H9 (cell line): ENCODE data around the gene SMYD2. TPM values are rescaled to one million over a fixed set of nuclear protein-coding genes. Genes with fewer than 3 reads are reported as not detected.

ENCODE experiments used
- DNase-seq: peaks from one replicate; pipeline ENCODE4 v3.0.0-alpha.2; 2017
- H2AFZ ChIP-seq: one replicate; pipeline ENCODE4 v1.6.1; 2013; ENCODE audit warnings: mild to moderate bottlenecking, low read length, control low read depth, moderate library complexity
- H2AK5ac ChIP-seq: 2 replicates; pipeline ENCODE4 v1.6.1; 2013; ENCODE audit warnings: low read length, control low read depth, mixed read lengths; ENCODE audit not compliant: insufficient read length
- H2BK120ac ChIP-seq: one replicate; pipeline ENCODE4 v1.6.1; 2013; ENCODE audit warnings: low read depth, mild to moderate bottlenecking, low read length, control low read depth, inconsistent platforms; ENCODE audit not compliant: poor library complexity, severe bottlenecking
- H2BK12ac ChIP-seq: 2 replicates; pipeline ENCODE4 v1.6.1; 2013; ENCODE audit warnings: low read length, control low read depth, mixed read lengths, low read depth; ENCODE audit not compliant: insufficient read length
- H2BK15ac ChIP-seq: 2 replicates; pipeline ENCODE4 v1.6.1; 2013; ENCODE audit warnings: low read depth, low read length, control low read depth
- H2BK20ac ChIP-seq: one replicate; pipeline ENCODE4 v1.6.1; 2013; ENCODE audit warnings: low read depth, mild to moderate bottlenecking, low read length, control low read depth, inconsistent platforms; ENCODE audit not compliant: poor library complexity, severe bottlenecking
- H2BK5ac ChIP-seq: 2 replicates; pipeline ENCODE4 v1.6.1; 2013; ENCODE audit warnings: low read length, control low read depth, mixed read lengths; ENCODE audit not compliant: insufficient read length
- H3K14ac ChIP-seq: 2 replicates; pipeline ENCODE4 v1.6.1; 2013; ENCODE audit warnings: low read length, control low read depth; ENCODE audit not compliant: insufficient read depth
- H3K18ac ChIP-seq: 2 replicates; pipeline ENCODE4 v1.6.1; 2013; ENCODE audit warnings: low read depth, mild to moderate bottlenecking, mixed read lengths, low read length, control low read depth; ENCODE audit not compliant: insufficient read length
- H3K23ac ChIP-seq: 2 replicates; pipeline ENCODE4 v1.6.1; 2013; ENCODE audit warnings: low read length, control low read depth, mixed read lengths, low read depth; ENCODE audit not compliant: insufficient read length
- H3K23me2 ChIP-seq: 2 replicates; pipeline ENCODE4 v1.6.1; 2013; ENCODE audit warnings: low read depth, mild to moderate bottlenecking, mixed read lengths, low read length, control low read depth; ENCODE audit not compliant: insufficient read length, poor library complexity, severe bottlenecking
- H3K27ac ChIP-seq: 2 replicates; pipeline ENCODE4 v1.5.1; 2013; ENCODE audit warnings: low read length, control low read depth, mixed read lengths, low read depth; ENCODE audit not compliant: insufficient read length
- H3K27me3 ChIP-seq: 2 replicates; pipeline ENCODE4 v1.6.1; 2013; ENCODE audit warnings: low read length, control low read depth, inconsistent platforms; ENCODE audit not compliant: insufficient read depth
- H3K4ac ChIP-seq: 2 replicates; pipeline ENCODE4 v1.6.1; 2013; ENCODE audit warnings: low read depth, mild to moderate bottlenecking, control low read depth, inconsistent platforms, low read length, moderate library complexity
- H3K4me1 ChIP-seq: 2 replicates; pipeline ENCODE4 v1.6.1; 2013; ENCODE audit warnings: low read length, control low read depth, inconsistent platforms; ENCODE audit not compliant: insufficient read depth
- H3K4me2 ChIP-seq: 2 replicates; pipeline ENCODE4 v1.6.1; 2013; ENCODE audit warnings: low read length, control low read depth, mixed read lengths; ENCODE audit not compliant: insufficient read length, insufficient read depth
- H3K56ac ChIP-seq: 2 replicates; pipeline ENCODE4 v1.6.1; 2013; ENCODE audit warnings: low read depth, mild to moderate bottlenecking, mixed read lengths, low read length, control low read depth; ENCODE audit not compliant: insufficient read length
- H3K79me1 ChIP-seq: 2 replicates; pipeline ENCODE4 v1.6.1; 2013; ENCODE audit warnings: low read depth, mild to moderate bottlenecking, moderate library complexity, low read length, control low read depth, inconsistent platforms; ENCODE audit not compliant: insufficient read depth, poor library complexity, severe bottlenecking
- H3K79me2 ChIP-seq: 2 replicates; pipeline ENCODE4 v1.6.1; 2013; ENCODE audit warnings: low read length, control low read depth, inconsistent platforms; ENCODE audit not compliant: insufficient read depth
- H3K9ac ChIP-seq: 2 replicates; pipeline ENCODE4 v1.6.1; 2013; ENCODE audit warnings: low read length, control low read depth, mixed read lengths; ENCODE audit not compliant: insufficient read length; ENCODE audit errors: extremely low read depth
- H3K9me3 ChIP-seq: one replicate; pipeline ENCODE4 v1.6.1; 2013; ENCODE audit warnings: low read depth, low read length, inconsistent platforms; ENCODE audit not compliant: control insufficient read depth
- H3T11ph ChIP-seq: one replicate; pipeline ENCODE4 v1.6.1; 2013; ENCODE audit warnings: mild to moderate bottlenecking, low read length, control low read depth, inconsistent platforms
- H4K20me1 ChIP-seq: one replicate; pipeline ENCODE4 v1.6.1; 2013; ENCODE audit not compliant: control insufficient read depth, insufficient read length, insufficient read depth
- H4K5ac ChIP-seq: 2 replicates; pipeline ENCODE4 v1.6.1; 2013; ENCODE audit warnings: low read depth, mild to moderate bottlenecking, mixed read lengths, low read length, control low read depth; ENCODE audit not compliant: insufficient read length
- H4K8ac ChIP-seq: replicated peaks from 2 replicates; pipeline ENCODE4 v1.6.1; 2013; ENCODE audit warnings: low read length, control low read depth, mixed read lengths, low read depth; ENCODE audit not compliant: insufficient read length
- H4K91ac ChIP-seq: 2 replicates; pipeline ENCODE4 v1.6.1; 2013; ENCODE audit warnings: low read depth, mild to moderate bottlenecking, moderate library complexity, mixed read lengths, low read length, control low read depth; ENCODE audit not compliant: insufficient read length
- H3K27ac Mint-ChIP-seq, 3 experiments: 2 replicates in 2 of 3; 3 replicates in 1 of 3; pipeline ENCODE4 v1.8.0; 2020 to 2021; ENCODE audit warnings: mixed read lengths in 3 of 3, mild to moderate bottlenecking in 1 of 3, moderate library complexity in 1 of 3
- H3K27me3 Mint-ChIP-seq: 2 replicates; pipeline ENCODE4 v1.8.0; 2021; ENCODE audit warnings: low read depth, mild to moderate bottlenecking, moderate library complexity, mixed read lengths
- H3K36me3 Mint-ChIP-seq, 3 experiments: 2 replicates in 2 of 3; 3 replicates in 1 of 3; pipeline ENCODE4 v1.8.0; 2020 to 2021; ENCODE audit warnings: low read depth in 3 of 3, mixed read lengths in 3 of 3; ENCODE audit not compliant: insufficient read depth in 1 of 3
- H3K4me1 Mint-ChIP-seq, 2 experiments: 2 replicates each; pipeline ENCODE4 v1.8.0; 2020; ENCODE audit warnings: mixed read lengths in 2 of 2
- H3K4me3 Mint-ChIP-seq, 2 experiments: 2 replicates in 1 of 2; 3 replicates in 1 of 2; pipeline ENCODE4 v1.8.0; 2020 to 2021; ENCODE audit warnings: mild to moderate bottlenecking in 2 of 2, mixed read lengths in 2 of 2, moderate library complexity in 1 of 2
- H3K9me3 Mint-ChIP-seq, 2 experiments: 2 replicates in 1 of 2; 3 replicates in 1 of 2; pipeline ENCODE4 v1.8.0; 2020; ENCODE audit warnings: mild to moderate bottlenecking in 2 of 2, mixed read lengths in 2 of 2, moderate library complexity in 1 of 2
- WGBS: extraction: QIAGEN DNeasy Blood & Tissue Kit; methylation state at CpG from one replicate; pipeline ENCODE4 v1.1.7; 2013; ENCODE audit warnings: missing lambda C conversion rate, low lambda C conversion rate, mixed read lengths; ENCODE audit not compliant: insufficient read length; ENCODE audit errors: extremely low coverage; 5-methylcytosine and 5-hydroxymethylcytosine counted together
- total RNA-seq: library from RNA; stranded (reverse); gene quantifications from 2 replicates; pipeline ENCODE4 v1.2.1, GENCODE V29; 2021
- TF ChIP-seq, protein P1 (sequence below): fragments of 200-600 bp; sonication (generic); conservative IDR thresholded peaks from 3 replicates; pipeline ENCODE4 v1.8.0; 2021; ENCODE audit warnings: antibody characterized with exemption, mild to moderate bottlenecking

Gene SMYD2
- total RNA-seq, 1 experiment from 2014 or later, result 10.9 TPM

GRCh38 chr1:214379236-214379970 is 98.4 kb downstream of the SMYD2 start:
- Histone ChIP-seq H2AK5ac (no peak overlapping the region), H3K4me1 (peaks cover 8% of the 10 kb centered on the region; the same call in 1 of the 2 replicates), H3K23me2 (no peaks in the 10 kb centered on the region), H2BK5ac (no peak overlapping the region), H2BK20ac (no peak overlapping the region), H3K14ac (no peak overlapping the region), H3K27ac (no peak overlapping the region), H3T11ph (no peak overlapping the region), H3K9me3 (no peaks in the 10 kb centered on the region), H2BK120ac (no peak overlapping the region), H3K18ac (no peak overlapping the region), H2BK15ac (no peak overlapping the region), H3K9ac (no peak overlapping the region), H2AFZ (no peak overlapping the region), H3K79me2 (no peaks in the 10 kb centered on the region), H3K4me2 (no peak overlapping the region), H3K27me3 (no peaks in the 10 kb centered on the region), H4K20me1 (no peaks in the 10 kb centered on the region), H2BK12ac (no peak overlapping the region), H3K23ac (no peak overlapping the region), H3K79me1 (peaks cover 7% of the 10 kb centered on the region), H3K4ac (no peak overlapping the region), H4K8ac (no peak overlapping the region), H4K91ac (no peak overlapping the region), H3K56ac (no peak overlapping the region), H4K5ac (no peak overlapping the region)
- DNase-seq, result no peak
- WGBS, result no CpG with 5 or more reads among the region's 6 CpGs
- Mint-ChIP-seq H3K9me3 (no peaks in the 10 kb centered on the region), H3K4me3 (no peak overlapping the region; a peak in 1 of 5 replicates), H3K27me3 (no peaks in the 10 kb centered on the region), H3K36me3 (peaks cover 19 to 66% (median 44%) of the 10 kb centered on the region in 3 experiments; a peak in 6 of 7 replicates), H3K27ac (peak overlapping the region; percentile 66 to 76 (median 66)), H3K4me1 (peaks cover 31 to 36% of the 10 kb centered on the region in 2 experiments)
- TF ChIP-seq, protein P1, sequence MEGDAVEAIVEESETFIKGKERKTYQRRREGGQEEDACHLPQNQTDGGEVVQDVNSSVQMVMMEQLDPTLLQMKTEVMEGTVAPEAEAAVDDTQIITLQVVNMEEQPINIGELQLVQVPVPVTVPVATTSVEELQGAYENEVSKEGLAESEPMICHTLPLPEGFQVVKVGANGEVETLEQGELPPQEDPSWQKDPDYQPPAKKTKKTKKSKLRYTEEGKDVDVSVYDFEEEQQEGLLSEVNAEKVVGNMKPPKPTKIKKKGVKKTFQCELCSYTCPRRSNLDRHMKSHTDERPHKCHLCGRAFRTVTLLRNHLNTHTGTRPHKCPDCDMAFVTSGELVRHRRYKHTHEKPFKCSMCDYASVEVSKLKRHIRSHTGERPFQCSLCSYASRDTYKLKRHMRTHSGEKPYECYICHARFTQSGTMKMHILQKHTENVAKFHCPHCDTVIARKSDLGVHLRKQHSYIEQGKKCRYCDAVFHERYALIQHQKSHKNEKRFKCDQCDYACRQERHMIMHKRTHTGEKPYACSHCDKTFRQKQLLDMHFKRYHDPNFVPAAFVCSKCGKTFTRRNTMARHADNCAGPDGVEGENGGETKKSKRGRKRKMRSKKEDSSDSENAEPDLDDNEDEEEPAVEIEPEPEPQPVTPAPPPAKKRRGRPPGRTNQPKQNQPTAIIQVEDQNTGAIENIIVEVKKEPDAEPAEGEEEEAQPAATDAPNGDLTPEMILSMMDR, result no peak
